Esophagus muscularis mucosa (tissue), 3 donors: ENCODE results near the gene PDS5B.

Experiments used
- POLR2A ChIP-seq: fragments of 450-650 bp; IDR thresholded peaks from one replicate; pipeline ENCODE4 v1.6.1; 2017; ENCODE audit warnings: antibody characterized with exemption, moderate library complexity, mild to moderate bottlenecking, low read depth
- POLR2AphosphoS5 ChIP-seq, 2 donors: sonication (generic); formaldehyde crosslinking; IDR thresholded peaks; one replicate each; pipeline ENCODE4 v1.6.1; 2017; ENCODE audit warnings: antibody characterized with exemption in 2 of 2
- TF ChIP-seq, protein P1 (sequence below), 3 experiments: fragments of 200-600 bp in 2 of 3; fragments of 450-650 bp in 1 of 3; sonication (generic) in 2 of 3; IDR thresholded peaks; one replicate each; pipeline ENCODE4 v1.5.1; 2017 to 2019; ENCODE audit warnings: antibody characterized with exemption in 3 of 3, mild to moderate bottlenecking in 2 of 3, moderate library complexity in 1 of 3

DNA sequence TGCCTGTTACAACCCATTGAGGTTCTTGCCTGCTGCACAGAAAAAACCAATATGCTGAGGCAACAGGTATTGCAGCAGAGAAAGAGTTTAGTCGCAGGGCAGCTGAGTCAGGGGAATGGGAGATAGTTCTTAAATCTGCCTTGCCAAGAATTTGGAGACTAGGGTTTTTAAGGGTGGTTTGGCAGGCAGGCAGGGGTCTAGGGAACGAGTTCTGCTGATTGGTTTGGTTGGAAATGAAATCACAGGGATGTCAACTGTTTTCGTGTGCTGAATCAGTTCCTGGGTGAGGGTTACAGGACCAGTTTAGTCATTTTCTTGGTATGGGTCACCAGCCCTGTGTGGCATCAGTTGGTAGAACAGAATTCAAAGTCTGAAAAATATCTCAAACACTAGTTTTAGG lies 36.6 kb downstream of the PDS5B start:
- TF ChIP-seq, protein P1, sequence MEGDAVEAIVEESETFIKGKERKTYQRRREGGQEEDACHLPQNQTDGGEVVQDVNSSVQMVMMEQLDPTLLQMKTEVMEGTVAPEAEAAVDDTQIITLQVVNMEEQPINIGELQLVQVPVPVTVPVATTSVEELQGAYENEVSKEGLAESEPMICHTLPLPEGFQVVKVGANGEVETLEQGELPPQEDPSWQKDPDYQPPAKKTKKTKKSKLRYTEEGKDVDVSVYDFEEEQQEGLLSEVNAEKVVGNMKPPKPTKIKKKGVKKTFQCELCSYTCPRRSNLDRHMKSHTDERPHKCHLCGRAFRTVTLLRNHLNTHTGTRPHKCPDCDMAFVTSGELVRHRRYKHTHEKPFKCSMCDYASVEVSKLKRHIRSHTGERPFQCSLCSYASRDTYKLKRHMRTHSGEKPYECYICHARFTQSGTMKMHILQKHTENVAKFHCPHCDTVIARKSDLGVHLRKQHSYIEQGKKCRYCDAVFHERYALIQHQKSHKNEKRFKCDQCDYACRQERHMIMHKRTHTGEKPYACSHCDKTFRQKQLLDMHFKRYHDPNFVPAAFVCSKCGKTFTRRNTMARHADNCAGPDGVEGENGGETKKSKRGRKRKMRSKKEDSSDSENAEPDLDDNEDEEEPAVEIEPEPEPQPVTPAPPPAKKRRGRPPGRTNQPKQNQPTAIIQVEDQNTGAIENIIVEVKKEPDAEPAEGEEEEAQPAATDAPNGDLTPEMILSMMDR (IDR thresholded peaks at IDR 0.05) = no peak
- no peak for TF ChIP-seq POLR2AphosphoS5 (IDR thresholded peaks at IDR 0.05)
- no peak for TF ChIP-seq POLR2A
